Thoracic aorta (tissue), 2 donors: Measurements from ENCODE around the gene DYNC1LI2. TPM values are rescaled to one million over a fixed set of nuclear protein-coding genes. Genes with fewer than 3 reads are reported as not detected.
A peak's percentile ranks its signal among the peaks of the same experiment; 100 is the strongest.

Source experiments
- ATAC-seq: fragments of 150-250 bp; one replicate; pipeline ENCODE4 v1.8.0; 2017; ENCODE audit warnings: low read depth; ENCODE audit not compliant: insufficient number of reproducible peaks, low FRiP score
- DNase-seq: peaks from one replicate; pipeline ENCODE4 v3.0.0-alpha.2; 2020; ENCODE audit warnings: low spot score
- H3K27ac ChIP-seq, 2 donors: fragments of 200-600 bp; sonication (generic); 1 replicate in 1 of 2; 2 replicates in 1 of 2; pipeline ENCODE4 v1.5.1; 2016; ENCODE audit warnings: mild to moderate bottlenecking in 2 of 2, moderate library complexity in 2 of 2
- H3K27me3 ChIP-seq: fragments of 200-600 bp; sonication (generic); replicated peaks from 2 replicates; pipeline ENCODE4 v1.6.0; 2016; ENCODE audit warnings: mild to moderate bottlenecking; ENCODE audit not compliant: insufficient read depth
- H3K36me3 ChIP-seq: fragments of 200-600 bp; sonication (generic); one replicate; pipeline ENCODE4 v1.5.1; 2016
- H3K4me1 ChIP-seq, 2 donors: fragments of 200-600 bp; sonication (generic); 1 replicate in 1 of 2; 2 replicates in 1 of 2; pipeline versions ENCODE4 v1.5.1 to v1.6.0; 2016; ENCODE audit warnings: low read depth in 2 of 2, mild to moderate bottlenecking in 1 of 2; ENCODE audit not compliant: control insufficient read depth in 1 of 2
- H3K4me3 ChIP-seq: fragments of 200-600 bp; sonication (generic); 2 replicates; pipeline ENCODE4 v1.5.1; 2016; ENCODE audit warnings: mild to moderate bottlenecking
- H3K9me3 ChIP-seq: fragments of 200-600 bp; sonication (generic); 2 replicates; pipeline ENCODE4 v1.5.1; 2016
- CTCF ChIP-seq: fragments of 200-600 bp; sonication (generic); IDR thresholded peaks from one replicate; pipeline ENCODE4 v1.5.1; 2019; ENCODE audit warnings: antibody characterized with exemption
- total RNA-seq, 2 donors: library from RNA; depleted of rRNA; stranded (reverse); fragments of >200 nt; gene quantifications; one replicate each; pipeline versions ENCODE4 v1.1.0 to v1.2.3, GENCODE V29; 2016

Gene DYNC1LI2
- total RNA-seq, 2 donors from 2014 or later = 110 to 200 TPM

- no peak for TF ChIP-seq CTCF
- peak overlapping the region; percentile 88 for H3K4me3 ChIP-seq
- H3K27me3 ChIP-seq = no peaks in the 10 kb centered on the region
- DNase-seq (no peak), ATAC-seq (no peak)
- H3K27ac ChIP-seq = no peak overlapping the region
- no peaks in the 10 kb centered on the region for H3K9me3 ChIP-seq
- H3K4me1 ChIP-seq = peaks cover 4 to 16% of the 10 kb centered on the region in 2 donors
- H3K36me3 ChIP-seq = no peaks in the 10 kb centered on the region
These were observed 55.9 kb downstream of the DYNC1LI2 start for GRCh38 chr16:66695471-66695934.

- ATAC-seq = no peak
- no peak for DNase-seq
- no peaks in the 10 kb centered on the region for H3K9me3 ChIP-seq
- H3K36me3 ChIP-seq = no peaks in the 10 kb centered on the region
- no peak for TF ChIP-seq CTCF
- peaks cover 4 to 16% of the 10 kb centered on the region in 2 donors for H3K4me1 ChIP-seq
- no peaks in the 10 kb centered on the region for H3K27me3 ChIP-seq
- no peak overlapping the region for H3K4me3 ChIP-seq
- H3K27ac ChIP-seq = no peak overlapping the region
These were observed 58.3 kb downstream of the DYNC1LI2 start for GRCh38 chr16:66693149-66693548.

GRCh38 chr16:66692341-66692740, 59.1 kb downstream of the DYNC1LI2 start:
- Histone ChIP-seq H3K36me3 (no peaks in the 10 kb centered on the region), H3K4me3 (no peak overlapping the region), H3K27ac (no peak overlapping the region), H3K27me3 (no peaks in the 10 kb centered on the region), H3K4me1 (peaks cover 2 to 15% of the 10 kb centered on the region in 2 donors), H3K9me3 (no peaks in the 10 kb centered on the region)
- DNase-seq (no peak), ATAC-seq (no peak)
- no peak for TF ChIP-seq CTCF

GRCh38 chr16:66691234-66691633, 60.2 kb downstream of the DYNC1LI2 start:
- no peak for ATAC-seq
- no peak overlapping the region for H3K4me3 ChIP-seq
- H3K9me3 ChIP-seq = no peaks in the 10 kb centered on the region
- no peaks in the 10 kb centered on the region for H3K27me3 ChIP-seq
- H3K27ac ChIP-seq = no peak overlapping the region
- TF ChIP-seq CTCF = no peak
- DNase-seq = no peak
- H3K4me1 ChIP-seq = peaks cover 0 to 13% of the 10 kb centered on the region in 2 donors
- H3K36me3 ChIP-seq = no peaks in the 10 kb centered on the region

GRCh38 chr16:66690106-66690847, 61.1 kb downstream of the DYNC1LI2 start:
- H3K4me1 ChIP-seq = peaks cover 0 to 5% of the 10 kb centered on the region in 2 donors
- H3K27ac ChIP-seq = no peak overlapping the region
- no peak overlapping the region for H3K4me3 ChIP-seq
- DNase-seq (no peak), ATAC-seq (no peak)
- no peak for TF ChIP-seq CTCF
- no peaks in the 10 kb centered on the region for H3K36me3 ChIP-seq
- H3K27me3 ChIP-seq = no peaks in the 10 kb centered on the region
- no peaks in the 10 kb centered on the region for H3K9me3 ChIP-seq
